Stomach smooth muscle (tissue), 2 donors: ENCODE measurements around the gene SAP30L.

Experiments
- H3K27ac ChIP-seq: one replicate; pipeline ENCODE4 v1.7.0; 2013; ENCODE audit warnings: mild to moderate bottlenecking, low read length, inconsistent platforms
- H3K27me3 ChIP-seq, 2 donors: one replicate each; pipeline ENCODE4 v1.7.0; 2013; ENCODE audit warnings: low read length in 2 of 2; ENCODE audit not compliant: insufficient read depth in 2 of 2, control insufficient read depth in 1 of 2
- H3K36me3 ChIP-seq, 2 donors: one replicate each; pipeline ENCODE4 v1.7.0; 2013; ENCODE audit warnings: low read length in 2 of 2; ENCODE audit not compliant: control insufficient read depth in 2 of 2, insufficient read depth in 2 of 2
- H3K4me1 ChIP-seq: one replicate; pipeline ENCODE4 v1.7.0; 2013; ENCODE audit warnings: low read length; ENCODE audit not compliant: control insufficient read depth, insufficient read depth
- H3K4me3 ChIP-seq, 2 donors: one replicate each; pipeline ENCODE4 v1.7.0; 2013; ENCODE audit warnings: low read length in 2 of 2
- H3K9ac ChIP-seq, 2 donors: one replicate each; pipeline ENCODE4 v1.7.0; 2013; ENCODE audit warnings: low read length in 2 of 2, mild to moderate bottlenecking in 1 of 2
- H3K9me3 ChIP-seq, 2 donors: one replicate each; pipeline ENCODE4 v1.7.0; 2013; ENCODE audit warnings: low read length in 2 of 2; ENCODE audit not compliant: control insufficient read depth in 2 of 2
- donor health status: healthy.
- donor health status: Pancreatic carcinoma.

Gene SAP30L

DNA sequence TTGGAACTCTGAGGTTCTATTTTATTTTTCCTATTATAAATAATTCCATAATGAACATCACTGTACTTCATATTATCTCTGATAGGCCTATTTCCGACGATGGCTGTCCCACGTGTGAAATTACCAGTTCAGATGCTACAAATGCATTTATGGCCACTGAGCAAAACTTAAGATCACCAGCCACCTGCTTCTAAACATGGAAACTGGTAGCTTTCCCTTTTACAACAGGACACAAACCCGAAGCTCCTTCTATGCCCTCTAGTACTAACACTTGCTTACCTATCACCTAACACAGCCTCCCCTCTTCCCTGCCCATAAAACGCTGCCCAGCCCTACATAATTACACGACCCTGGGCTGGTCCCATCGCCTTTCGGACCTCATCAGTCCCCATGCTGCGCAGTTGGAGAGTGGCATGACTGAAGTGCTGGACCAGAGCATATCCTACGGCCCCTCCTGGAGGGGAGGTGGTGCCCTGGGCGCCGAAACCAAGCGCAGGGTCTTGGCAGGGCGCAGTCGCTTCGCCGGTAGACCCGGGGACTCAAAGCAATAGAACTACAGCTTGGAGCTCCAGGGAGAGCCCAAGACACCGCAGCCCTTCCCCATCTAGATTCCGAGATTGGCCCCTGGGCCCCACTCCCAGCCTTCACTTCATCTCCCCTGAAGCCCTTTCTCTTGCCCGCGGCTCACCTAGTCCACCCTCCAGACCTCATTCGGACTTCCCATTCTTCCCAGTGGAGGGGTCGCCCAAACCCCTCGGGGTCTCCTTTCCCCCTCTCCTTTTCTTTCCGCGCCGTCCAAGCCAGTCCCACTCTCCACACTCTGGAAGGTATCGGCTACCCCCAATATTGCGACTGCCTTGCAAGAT, 1.0 kb upstream of the SAP30L start:
- H3K27ac ChIP-seq, result peak overlapping the region; percentile 75

DNA sequence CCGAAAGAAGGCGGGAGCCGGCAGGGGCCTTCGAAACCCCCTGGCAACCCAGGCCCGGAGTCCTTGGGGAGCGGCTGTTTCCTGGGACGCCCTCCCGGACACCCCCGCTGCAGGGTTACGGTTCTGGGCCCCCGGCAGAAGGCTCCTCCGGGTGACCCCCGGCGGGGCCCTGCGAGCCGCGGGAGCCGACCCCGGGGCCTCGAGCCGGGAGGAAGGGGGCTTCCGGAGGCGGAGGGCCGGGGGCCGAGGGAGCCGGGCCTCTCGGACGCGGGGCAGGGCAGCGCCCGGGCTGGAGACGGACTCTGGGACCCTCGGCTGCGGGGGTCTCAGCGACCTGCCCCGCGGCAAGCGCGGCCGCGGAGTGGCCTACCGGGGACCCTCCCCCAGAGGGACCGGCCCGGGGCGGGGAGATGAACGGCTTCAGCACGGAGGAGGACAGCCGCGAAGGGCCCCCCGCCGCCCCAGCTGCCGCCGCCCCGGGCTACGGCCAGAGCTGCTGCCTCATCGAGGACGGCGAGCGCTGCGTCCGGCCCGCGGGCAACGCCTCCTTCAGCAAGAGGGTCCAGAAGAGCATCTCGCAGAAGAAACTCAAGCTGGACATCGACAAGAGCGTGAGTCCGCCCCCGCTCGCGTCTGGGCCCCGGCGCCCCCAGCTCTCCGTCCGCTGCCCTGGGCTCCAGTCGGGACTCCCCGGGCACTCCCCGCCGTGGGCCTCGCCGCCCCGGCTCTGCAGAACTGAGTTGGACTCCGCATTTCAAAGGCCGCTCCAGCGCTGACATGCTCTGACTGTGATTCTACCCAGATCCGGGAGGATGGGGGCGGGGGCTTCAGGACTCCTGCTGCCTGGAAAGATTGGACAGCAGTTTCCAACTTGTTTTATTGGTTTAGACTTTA, 645 bp downstream of the SAP30L start:
- Histone ChIP-seq H3K4me1 (peaks cover 8% of the 10 kb centered on the region), H3K27ac (peak overlapping the region; percentile 66), H3K27me3 (no peaks in the 10 kb centered on the region)

More for the DNA sequence above, 1.0 kb upstream of the SAP30L start:
- Histone ChIP-seq H3K4me1 (peaks cover 8% of the 10 kb centered on the region), H3K4me3 (peak overlapping the region; percentile 83 to 98), H3K9me3 (no peaks in the 10 kb centered on the region), H3K27me3 (no peaks in the 10 kb centered on the region), H3K9ac (peak overlapping the region; percentile 80 to 94), H3K36me3 (peaks cover 8 to 18% of the 10 kb centered on the region in 2 donors)

GRCh38 chr5:154447089-154447725, 1.4 kb downstream of the SAP30L start:
- H3K4me1 ChIP-seq, result peaks cover 8% of the 10 kb centered on the region
- H3K27me3 ChIP-seq, result no peaks in the 10 kb centered on the region
- peak overlapping the region; percentile 71 to 72 for H3K9ac ChIP-seq
- no peaks in the 10 kb centered on the region for H3K9me3 ChIP-seq
- H3K27ac ChIP-seq, result peak overlapping the region; percentile 66
- H3K4me3 ChIP-seq, result peak overlapping the region; percentile 75 to 98
- H3K36me3 ChIP-seq, result peaks cover 5 to 18% of the 10 kb centered on the region in 2 donors

More for the DNA sequence above, 645 bp downstream of the SAP30L start:
- peak overlapping the region; percentile 71 to 72 for H3K9ac ChIP-seq
- H3K4me3 ChIP-seq, result peak overlapping the region; percentile 75 to 98
- H3K9me3 ChIP-seq, result no peaks in the 10 kb centered on the region
- H3K36me3 ChIP-seq, result peaks cover 4 to 18% of the 10 kb centered on the region in 2 donors

GRCh38 chr5:154449786-154450185, 4.0 kb downstream of the SAP30L start:
- no peaks in the 10 kb centered on the region for H3K27me3 ChIP-seq
- peaks cover 26 to 30% of the 10 kb centered on the region in 2 donors for H3K36me3 ChIP-seq
- H3K27ac ChIP-seq, result no peak overlapping the region
- no peaks in the 10 kb centered on the region for H3K9me3 ChIP-seq
- peaks cover 4% of the 10 kb centered on the region for H3K4me1 ChIP-seq
- no peak overlapping the region for H3K9ac ChIP-seq
- no peak overlapping the region for H3K4me3 ChIP-seq

GRCh38 chr5:154451957-154452356, 6.2 kb downstream of the SAP30L start:
- Histone ChIP-seq H3K27me3 (no peaks in the 10 kb centered on the region), H3K36me3 (peaks cover 43 to 52% of the 10 kb centered on the region in 2 donors), H3K4me1 (no peaks in the 10 kb centered on the region), H3K27ac (no peak overlapping the region), H3K9me3 (no peaks in the 10 kb centered on the region), H3K9ac (no peak overlapping the region), H3K4me3 (no peak overlapping the region)

DNA sequence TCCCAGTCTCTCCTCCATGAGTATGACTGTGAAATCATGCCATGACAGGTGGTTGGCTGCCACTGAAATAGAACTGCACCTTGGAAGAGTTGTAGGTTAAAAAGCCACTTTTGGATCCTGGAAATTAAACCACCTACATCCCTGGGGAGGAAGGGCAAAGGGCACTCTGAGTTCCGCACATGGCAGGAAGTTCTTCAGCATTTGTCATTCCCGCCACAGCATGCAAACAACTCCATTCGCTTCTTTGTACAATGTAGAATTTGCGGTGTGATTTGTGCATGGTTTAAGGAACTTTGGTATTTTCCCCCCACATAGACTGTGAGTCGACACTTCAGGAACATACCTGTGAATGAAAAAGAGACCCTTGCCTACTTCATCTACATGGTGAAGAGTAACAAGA, 9.8 kb downstream of the SAP30L start:
- no peaks in the 10 kb centered on the region for H3K27me3 ChIP-seq
- no peaks in the 10 kb centered on the region for H3K4me1 ChIP-seq
- no peak overlapping the region for H3K27ac ChIP-seq
- H3K4me3 ChIP-seq, result no peak overlapping the region
- no peaks in the 10 kb centered on the region for H3K9me3 ChIP-seq
- H3K36me3 ChIP-seq, result peaks cover 57 to 64% of the 10 kb centered on the region in 2 donors
- H3K9ac ChIP-seq, result no peak overlapping the region

DNA sequence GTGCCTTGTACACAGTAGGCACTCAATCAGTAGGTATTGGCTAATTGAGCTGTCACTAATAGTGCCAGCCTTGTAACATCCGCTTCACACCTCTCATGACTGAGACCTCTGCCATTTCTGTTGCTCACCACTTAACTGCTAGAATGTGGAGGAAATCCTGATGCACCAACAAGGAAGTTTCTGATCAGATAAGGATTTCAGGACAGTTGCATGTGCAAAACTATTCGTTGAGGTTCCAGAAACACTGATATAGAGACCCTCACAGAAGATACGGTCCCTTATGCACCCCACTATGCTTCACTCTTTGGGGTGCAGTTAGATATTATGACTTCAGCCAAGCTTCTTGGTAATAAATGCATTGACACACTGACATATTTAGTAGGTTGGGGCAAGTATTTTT, 10.7 kb downstream of the SAP30L start:
- H3K4me3 ChIP-seq, result no peak overlapping the region
- no peaks in the 10 kb centered on the region for H3K27me3 ChIP-seq
- no peak overlapping the region for H3K9ac ChIP-seq
- no peaks in the 10 kb centered on the region for H3K4me1 ChIP-seq
- peaks cover 55 to 57% of the 10 kb centered on the region in 2 donors for H3K36me3 ChIP-seq
- no peak overlapping the region for H3K27ac ChIP-seq
- no peaks in the 10 kb centered on the region for H3K9me3 ChIP-seq

DNA sequence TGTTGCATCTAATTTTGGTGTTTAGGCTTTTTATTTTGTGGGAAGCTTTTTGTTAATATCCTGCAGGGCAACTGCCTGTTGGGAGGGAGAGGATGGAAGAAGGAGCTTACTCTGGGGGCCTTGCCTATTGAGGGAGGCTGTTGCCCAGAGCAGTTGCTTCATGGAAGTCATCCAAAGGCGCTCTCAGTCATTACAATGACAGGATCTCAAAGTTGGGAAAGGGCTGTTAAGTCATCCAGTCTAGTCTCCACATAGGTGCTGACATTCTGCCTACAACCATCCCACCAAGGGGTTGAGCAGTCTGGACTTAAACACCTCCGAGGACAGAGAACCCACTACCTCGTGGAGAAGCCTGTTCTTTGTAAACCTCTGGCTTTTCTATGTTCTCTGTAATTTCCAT, 13.2 kb downstream of the SAP30L start:
- H3K4me1 ChIP-seq, result no peaks in the 10 kb centered on the region
- H3K4me3 ChIP-seq, result no peak overlapping the region
- H3K9ac ChIP-seq, result no peak overlapping the region
- H3K9me3 ChIP-seq, result no peaks in the 10 kb centered on the region
- no peak overlapping the region for H3K27ac ChIP-seq
- no peaks in the 10 kb centered on the region for H3K27me3 ChIP-seq
- peaks cover 38 to 39% of the 10 kb centered on the region in 2 donors for H3K36me3 ChIP-seq

GRCh38 chr5:154460172-154460571, 14.4 kb downstream of the SAP30L start:
- H3K9ac ChIP-seq, result no peak overlapping the region
- H3K4me3 ChIP-seq, result no peak overlapping the region
- H3K4me1 ChIP-seq, result no peaks in the 10 kb centered on the region
- no peak overlapping the region for H3K27ac ChIP-seq
- H3K27me3 ChIP-seq, result no peaks in the 10 kb centered on the region
- no peaks in the 10 kb centered on the region for H3K9me3 ChIP-seq
- peaks cover 30 to 31% of the 10 kb centered on the region in 2 donors for H3K36me3 ChIP-seq

- no peak overlapping the region for H3K4me3 ChIP-seq
- peaks cover 17 to 18% of the 10 kb centered on the region in 2 donors for H3K36me3 ChIP-seq
- no peaks in the 10 kb centered on the region for H3K4me1 ChIP-seq
- H3K9me3 ChIP-seq, result no peaks in the 10 kb centered on the region
- H3K9ac ChIP-seq, result no peak overlapping the region
- no peak overlapping the region for H3K27ac ChIP-seq
- peaks cover 0 to 3% of the 10 kb centered on the region in 2 donors for H3K27me3 ChIP-seq
Measured at GRCh38 chr5:154461531-154461930, 15.7 kb downstream of the SAP30L start.
